PC-9 (cell line): Measurements from ENCODE around the gene EYS. TPM values are rescaled to one million over a fixed set of nuclear protein-coding genes. Genes with fewer than 3 reads are reported as not detected.

Source experiments
- BruUV-seq: library from RNA; stranded (reverse); fragments of 400-500 nt; replicated peaks from 2 replicates; lab custom pipeline; 2021; lab: Mats Ljungman, UMichigan
- CTCF ChIA-PET: fragments of 300-600 bp; sonication (Branson Sonifier 250); formaldehyde crosslinking; loops from one replicate; lab custom pipeline; 2022; ENCODE audit warnings: antibody characterized with exemption; lab: Charles Lee
- POLR2A ChIA-PET: fragments of 300-600 bp; sonication (Branson Sonifier 250); formaldehyde crosslinking; loops from one replicate; lab custom pipeline; 2022; ENCODE audit warnings: antibody characterized with exemption; ENCODE audit not compliant: unreplicated experiment; lab: Charles Lee
- DNase-seq, 2 experiments: peaks; one replicate each; pipeline versions ENCODE4 v3.0.0 to v3.0.0-alpha.2; 2015 to 2022; ENCODE audit warnings: mixed read lengths in 1 of 2
- H2AFZ ChIP-seq: fragments of 200-600 bp; sonication (generic); 2 replicates; pipeline ENCODE4 v1.8.1; 2017; ENCODE audit warnings: antibody characterized with exemption
- H3F3A ChIP-seq: fragments of 200-600 bp; sonication (generic); 2 replicates; pipeline ENCODE4 v1.8.1; 2017; ENCODE audit warnings: antibody characterized with exemption, mild to moderate bottlenecking, low read depth; ENCODE audit not compliant: insufficient read depth
- H3K27ac ChIP-seq: fragments of 200-600 bp; sonication (generic); 2 replicates; pipeline ENCODE4 v1.6.1; 2016; ENCODE audit warnings: mixed run types
- H3K27me3 ChIP-seq: fragments of 200-600 bp; sonication (generic); 2 replicates; pipeline ENCODE4 v1.6.1; 2016; ENCODE audit warnings: low read depth, mixed run types; ENCODE audit not compliant: insufficient read depth
- H3K36me3 ChIP-seq: fragments of 200-600 bp; sonication (generic); 2 replicates; pipeline ENCODE4 v1.6.1; 2016; ENCODE audit warnings: low read depth, mixed run types
- H3K4me1 ChIP-seq: fragments of 200-600 bp; sonication (generic); replicated peaks from 2 replicates; pipeline ENCODE4 v1.6.1; 2016; ENCODE audit warnings: mixed run types; ENCODE audit not compliant: insufficient read depth
- H3K4me2 ChIP-seq: fragments of 200-600 bp; sonication (generic); 2 replicates; pipeline ENCODE4 v1.6.1; 2017; ENCODE audit warnings: mixed run types
- H3K4me3 ChIP-seq: fragments of 200-600 bp; sonication (generic); 2 replicates; pipeline ENCODE4 v1.6.1; 2016; ENCODE audit warnings: mixed run types
- H3K79me2 ChIP-seq: fragments of 200-600 bp; sonication (generic); 2 replicates; pipeline ENCODE4 v1.6.1; 2017; ENCODE audit warnings: low read depth, mixed run types
- H3K9me2 ChIP-seq: fragments of 200-600 bp; sonication (generic); 2 replicates; pipeline ENCODE4 v1.8.1; 2017; ENCODE audit warnings: mild to moderate bottlenecking; ENCODE audit not compliant: insufficient read depth
- H3K9me3 ChIP-seq: fragments of 200-600 bp; sonication (generic); 2 replicates; pipeline ENCODE4 v1.8.1; 2016; ENCODE audit warnings: low read depth; ENCODE audit not compliant: insufficient read depth
- H4K20me1 ChIP-seq: fragments of 200-600 bp; sonication (generic); 2 replicates; pipeline ENCODE4 v1.8.1; 2017; ENCODE audit not compliant: insufficient read depth
- CTCF ChIP-seq: fragments of 200-600 bp; sonication (generic); conservative IDR thresholded peaks from 2 replicates; pipeline ENCODE4 v1.6.1; 2017; ENCODE audit warnings: mixed run types, antibody characterized with exemption, mild to moderate bottlenecking, moderate library complexity
- EZH2 ChIP-seq: fragments of 200-600 bp; sonication (generic); IDR thresholded peaks from 2 replicates; pipeline ENCODE4 v1.8.0; 2017; ENCODE audit warnings: antibody characterized with exemption, low read depth
- intact Hi-C: fragments of 100-400 bp; cut with micrococcal nuclease; formaldehyde crosslinking; loops from one replicate; pipeline ENCODE4 v1.10.0; 2022; ENCODE audit not compliant: unreplicated experiment
- total RNA-seq: library from RNA; stranded (reverse); gene quantifications from 2 replicates; pipeline ENCODE4 v1.2.3, GENCODE V29; 2021

The EYS gene
- total RNA-seq, 1 experiment from 2014 or later, result not detected

- no peak for DNase-seq
- H3K4me1 ChIP-seq, result no peaks in the 10 kb centered on the region
- H4K20me1 ChIP-seq, result no peaks in the 10 kb centered on the region
- H3K27me3 ChIP-seq, result no peaks in the 10 kb centered on the region
- no peaks in the 10 kb centered on the region for H3K9me2 ChIP-seq
- no peak overlapping the region for H3K4me3 ChIP-seq
- CTCF ChIA-PET, result no interaction called here
- H3K4me2 ChIP-seq, result no peak overlapping the region
- H3K36me3 ChIP-seq, result no peaks in the 10 kb centered on the region
- intact Hi-C loops, result no loop called here
- H3K9me3 ChIP-seq, result no peaks in the 10 kb centered on the region
- H3F3A ChIP-seq, result no peaks in the 10 kb centered on the region
- no peaks in the 10 kb centered on the region for H3K79me2 ChIP-seq
- TF ChIP-seq EZH2 (no peak), CTCF (no peak)
- no TSS peak for BruUV-seq
- POLR2A ChIA-PET, result no interaction called here
- H3K27ac ChIP-seq, result no peak overlapping the region
- H2AFZ ChIP-seq, result no peak overlapping the region
These were observed 1396.8 kb downstream of the EYS start for GRCh38 chr6:64310214-64310613.

GRCh38 chr6:64301307-64302236 lies 1405.5 kb downstream of the EYS start:
- Histone ChIP-seq H3K9me2 (0 out of 2 replicates have a peak, but pooled peaks cover 8% of the 10 kb centered on the region), H3K36me3 (no peaks in the 10 kb centered on the region), H3F3A (no peaks in the 10 kb centered on the region), H4K20me1 (no peaks in the 10 kb centered on the region), H3K27ac (no peak overlapping the region), H3K9me3 (no peaks in the 10 kb centered on the region), H3K4me2 (no peak overlapping the region), H3K4me3 (no peak overlapping the region), H3K27me3 (no peaks in the 10 kb centered on the region), H3K4me1 (no peaks in the 10 kb centered on the region), H2AFZ (no peak overlapping the region), H3K79me2 (no peaks in the 10 kb centered on the region)
- ChIA-PET CTCF (no interaction called here), POLR2A (no interaction called here)
- intact Hi-C loops, result no loop called here
- no TSS peak for BruUV-seq
- no peak for TF ChIP-seq CTCF
- no peak for DNase-seq

DNA sequence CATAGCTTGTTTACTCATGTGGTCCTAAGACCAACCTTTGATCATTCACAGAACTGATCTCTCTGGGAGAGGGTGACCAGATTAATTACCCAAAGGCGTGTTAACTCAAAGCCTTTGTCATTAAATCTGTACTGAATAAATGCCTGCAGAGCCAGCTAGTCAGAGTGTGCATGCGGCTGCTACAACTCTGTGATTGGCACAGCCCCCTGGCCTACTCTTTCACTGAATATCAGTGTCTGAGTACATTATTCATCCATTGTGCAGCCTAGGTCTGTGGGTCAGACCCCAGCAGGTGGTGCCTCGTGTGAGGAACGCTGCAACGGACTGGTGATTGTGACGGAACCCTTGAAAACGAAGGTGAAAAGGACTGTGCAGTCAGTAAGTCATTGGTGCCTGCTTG lies 1407.8 kb downstream of the EYS start:
- H3K79me2 ChIP-seq, result no peaks in the 10 kb centered on the region
- DNase-seq, result no peak
- H3K4me2 ChIP-seq, result no peak overlapping the region
- no peak overlapping the region for H3K4me3 ChIP-seq
- intact Hi-C loops, result no loop called here
- H3K4me1 ChIP-seq, result no peaks in the 10 kb centered on the region
- H3K27me3 ChIP-seq, result no peaks in the 10 kb centered on the region
- H3K27ac ChIP-seq, result no peak overlapping the region
- ChIA-PET CTCF (no interaction called here), POLR2A (no interaction called here)
- BruUV-seq, result no TSS peak
- H2AFZ ChIP-seq, result no peak overlapping the region
- no peaks in the 10 kb centered on the region for H3K36me3 ChIP-seq
- H3K9me3 ChIP-seq, result no peaks in the 10 kb centered on the region
- no peak for TF ChIP-seq EZH2
- no peak for TF ChIP-seq CTCF
- no peaks in the 10 kb centered on the region for H3F3A ChIP-seq
- H4K20me1 ChIP-seq, result no peaks in the 10 kb centered on the region
- 0 out of 2 replicates have a peak, but pooled peaks cover under 1% of the 10 kb centered on the region for H3K9me2 ChIP-seq
